Right ventricle myocardium inferior (tissue), 1 donor: ENCODE results near the gene SLC11A2. TPM values are rescaled to one million over a fixed set of nuclear protein-coding genes. Genes with fewer than 3 reads are reported as not detected.
"Not testable (repeated sequence)": the region's sequence is repeated elsewhere in the genome, so short reads cannot be mapped to it uniquely, and the experiment has no call there.

Source experiments
- ATAC-seq: fragments of 200-7000 bp; cut with Tn5 transposase; one replicate; pipeline ENCODE4 v1.9.1; 2020; ENCODE audit warnings: mild to moderate bottlenecking, moderate library complexity
- DNase-seq: peaks from one replicate; pipeline ENCODE4 v3.0.0; 2021; ENCODE audit errors: missing footprints
- intact Hi-C: fragments of 100-400 bp; cut with DNase I; formaldehyde crosslinking; loops from one replicate; pipeline ENCODE4 v1.11.0; 2022
- total RNA-seq: library from RNA; stranded (reverse); fragmentation: NEBNext Ultra II Directional; extraction: Animal tissue kit (Norgen Biotek cat#: 25700); gene quantifications from one replicate; pipeline ENCODE4 v1.2.1, GENCODE V29; 2021
- donor health status: DM: no; HTN: yes; CAD: no; lungs with severe emphysema.

SLC11A2 gene
- total RNA-seq, 1 donor from 2014 or later: 23.7 TPM

DNA sequence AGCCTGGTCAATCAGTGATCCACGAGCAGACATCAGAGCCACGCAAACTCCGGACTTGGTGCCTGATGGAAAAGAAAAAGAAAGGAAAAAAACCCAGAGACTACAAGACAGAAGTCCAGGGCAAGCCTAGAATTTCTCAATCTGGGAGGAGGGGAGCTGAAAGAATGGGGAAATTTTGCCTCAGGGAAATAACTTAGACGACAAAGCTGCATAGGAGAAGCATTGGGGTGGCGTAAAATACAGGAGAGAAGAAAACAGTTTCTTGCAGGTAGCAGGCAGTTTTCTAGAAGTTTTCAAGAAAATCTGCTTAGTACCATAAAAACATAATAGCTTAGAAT, 2.6 kb upstream of the SLC11A2 start:
- intact Hi-C loops: no loop called here

DNA sequence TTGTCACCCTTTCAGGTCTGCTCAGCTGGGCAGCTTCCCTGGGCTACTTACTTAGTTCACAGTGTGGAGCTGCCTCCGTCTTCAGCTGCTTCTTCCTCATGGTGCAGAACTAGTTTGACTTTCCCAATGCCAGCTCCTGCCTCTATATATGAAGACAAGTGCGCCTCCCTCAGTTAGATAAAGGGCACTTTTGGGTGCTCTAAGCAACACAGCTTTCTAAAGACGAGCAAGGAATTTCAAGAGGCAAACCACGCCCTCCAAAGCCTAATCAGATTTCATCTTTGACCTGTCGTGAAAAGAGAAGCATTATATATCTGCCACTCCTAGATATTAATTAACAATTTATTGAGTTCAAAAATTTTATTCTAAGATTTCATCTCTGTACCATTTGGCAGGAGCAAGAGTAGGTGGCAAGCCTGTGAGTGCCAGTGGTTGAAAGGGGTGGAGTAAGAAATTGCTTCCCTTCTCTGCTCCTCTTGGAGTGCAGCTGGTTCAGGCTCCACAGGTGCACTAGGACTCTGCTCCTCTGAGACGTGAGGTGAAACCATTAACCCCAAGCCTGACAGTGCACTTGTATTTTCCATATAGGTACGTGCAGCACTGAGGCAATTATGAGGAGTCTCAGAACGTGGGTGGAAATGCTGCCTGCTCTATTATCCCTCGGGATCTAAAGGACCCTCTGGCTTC, 2.1 kb upstream of the SLC11A2 start:
- intact Hi-C loops: no loop called here
- no peak for DNase-seq
- ATAC-seq: no peak

More for the DNA sequence above, 2.6 kb upstream of the SLC11A2 start:
- no peak for DNase-seq
- no peak for ATAC-seq

DNA sequence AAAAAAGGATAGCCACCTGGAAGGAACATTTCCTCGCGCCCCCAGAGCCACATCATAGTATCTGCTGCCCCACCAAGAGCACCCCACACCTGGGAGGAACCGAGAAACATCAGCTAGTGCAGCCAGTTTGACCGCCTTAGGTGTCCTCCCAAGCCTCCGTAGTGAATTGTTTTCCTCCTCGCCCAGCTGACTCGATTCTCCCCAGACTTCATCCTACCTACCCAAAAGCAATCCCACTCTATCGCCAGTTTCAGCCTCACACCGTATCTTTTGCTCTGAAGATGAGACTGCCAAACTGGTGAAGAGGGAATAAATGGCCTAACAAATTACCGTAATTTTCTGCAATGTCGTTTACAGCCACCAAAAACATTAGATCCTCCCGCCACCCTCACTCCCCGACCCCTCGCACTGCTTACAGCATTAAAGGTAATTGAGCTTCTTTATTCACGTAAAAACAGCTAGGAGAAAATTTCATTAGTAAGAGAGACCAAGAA, 1.2 kb upstream of the SLC11A2 start:
- ATAC-seq (no peak), DNase-seq (no peak)
- intact Hi-C loops: no loop called here

DNA sequence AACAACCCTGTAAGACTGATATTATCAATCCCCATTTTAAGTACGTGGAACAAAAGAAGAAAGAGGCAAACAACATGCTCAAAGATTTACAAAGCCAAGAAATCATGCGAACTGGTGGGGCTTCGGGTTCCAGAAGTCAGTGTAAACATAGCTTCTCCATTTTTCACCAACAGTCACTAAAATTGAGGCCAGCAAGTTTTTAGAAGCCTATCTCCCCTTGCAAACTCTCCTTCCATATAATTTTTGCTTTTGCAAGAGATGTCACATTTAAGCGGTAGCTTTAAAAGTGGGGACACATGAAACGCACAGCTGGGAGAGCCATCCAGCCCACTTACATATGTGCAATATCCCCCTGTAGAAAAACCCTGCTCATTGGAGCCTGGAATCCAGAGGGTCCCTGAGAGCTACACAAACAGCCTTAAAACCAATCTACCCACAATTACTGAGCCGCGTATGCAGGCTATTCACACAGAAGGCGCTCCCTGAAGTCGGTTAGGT, 797 bp downstream of the SLC11A2 start:
- ATAC-seq (no peak), DNase-seq (no peak)
- intact Hi-C loops: no loop called here

DNA sequence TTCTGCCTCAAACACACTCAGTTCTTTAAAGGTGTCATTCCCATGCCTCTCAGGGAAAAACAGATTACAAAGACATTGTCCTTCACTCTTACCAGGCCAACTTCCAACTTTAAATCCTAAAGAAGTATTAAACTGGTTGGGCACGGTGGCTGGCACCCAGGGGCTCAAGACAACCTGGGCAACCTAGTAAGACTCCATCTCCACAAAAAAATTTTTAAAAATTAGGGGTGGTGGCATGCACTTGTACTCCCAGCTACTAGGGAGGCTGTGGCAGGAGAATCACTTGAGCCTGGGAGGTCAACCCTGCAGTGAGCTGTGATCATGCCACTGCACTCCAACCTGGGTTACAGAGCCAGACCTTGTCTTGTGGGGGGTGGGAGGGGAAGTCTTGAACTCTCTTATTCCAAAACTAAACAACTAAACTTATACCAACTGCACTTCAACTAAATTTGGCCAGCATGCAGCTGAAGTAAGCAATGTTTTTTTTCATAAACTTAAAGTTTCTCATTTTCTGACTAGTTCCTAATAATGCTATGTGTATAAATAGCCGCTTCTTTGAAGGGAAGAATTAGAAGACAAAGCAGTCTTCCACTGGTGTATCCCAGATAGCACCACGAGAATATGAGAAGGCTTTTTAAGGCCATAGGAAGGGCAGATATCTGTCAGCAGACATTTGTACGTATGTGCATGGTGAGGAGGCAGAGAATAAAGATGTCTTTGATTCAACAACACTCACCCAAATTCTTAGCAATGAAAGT, 2.4 kb downstream of the SLC11A2 start:
- ATAC-seq: no peak
- intact Hi-C loops: no loop called here
- no peak for DNase-seq

DNA sequence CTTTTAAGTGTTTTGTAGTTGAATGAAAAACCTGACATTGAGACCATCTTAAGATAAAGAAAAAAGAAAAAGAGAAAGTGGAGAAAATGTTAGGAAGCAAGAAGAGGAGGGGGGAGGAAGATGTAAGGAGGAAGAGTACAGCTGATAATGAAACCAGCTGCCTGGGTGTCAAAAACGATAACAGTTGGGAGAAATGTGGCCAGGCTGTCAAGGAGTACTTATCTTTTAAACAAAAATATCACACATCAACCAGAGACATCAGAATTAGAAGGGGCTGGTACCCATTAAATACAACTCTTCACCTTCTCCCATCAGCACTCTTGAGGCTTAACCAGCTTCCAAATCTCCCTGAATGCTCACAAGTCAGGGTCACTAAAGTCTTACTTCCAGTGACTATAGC, 4.5 kb downstream of the SLC11A2 start:
- ATAC-seq (no peak), DNase-seq (no peak)
- intact Hi-C loops: no loop called here

DNA sequence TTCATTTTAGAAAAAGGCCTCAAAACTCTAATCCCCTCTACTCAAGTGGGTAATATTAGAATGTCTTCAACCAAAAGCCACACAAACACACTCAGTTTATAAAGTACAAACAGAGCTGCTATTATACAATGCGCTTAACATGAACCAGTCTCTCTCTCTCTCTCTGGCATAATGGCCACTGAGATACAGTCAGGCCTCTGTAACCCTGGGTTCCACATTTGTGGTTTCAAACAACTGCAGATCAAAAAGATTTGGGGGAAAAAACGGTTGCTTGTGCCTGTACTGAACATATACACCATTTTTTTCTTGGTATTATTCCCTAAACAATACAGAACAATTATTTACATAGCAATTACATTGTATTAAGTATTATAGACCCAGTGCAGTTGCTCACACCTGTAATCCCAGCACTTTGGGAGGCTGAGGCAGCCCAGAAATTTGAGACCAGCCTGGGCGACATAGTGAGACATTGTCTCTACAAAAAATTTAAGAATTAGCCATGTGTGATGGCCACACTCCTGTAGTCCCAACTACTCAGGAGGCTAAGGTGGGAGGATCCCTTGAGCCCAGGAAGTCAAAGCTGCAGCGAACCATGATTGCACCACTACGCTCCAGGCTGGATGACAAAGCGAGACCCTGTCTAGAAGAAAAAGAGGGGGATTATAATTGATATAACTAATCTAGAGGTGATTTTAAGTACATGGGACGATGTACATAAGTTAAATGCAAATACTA, 5.6 kb downstream of the SLC11A2 start:
- intact Hi-C loops: no loop called here
- no peak for DNase-seq
- ATAC-seq: no peak

DNA sequence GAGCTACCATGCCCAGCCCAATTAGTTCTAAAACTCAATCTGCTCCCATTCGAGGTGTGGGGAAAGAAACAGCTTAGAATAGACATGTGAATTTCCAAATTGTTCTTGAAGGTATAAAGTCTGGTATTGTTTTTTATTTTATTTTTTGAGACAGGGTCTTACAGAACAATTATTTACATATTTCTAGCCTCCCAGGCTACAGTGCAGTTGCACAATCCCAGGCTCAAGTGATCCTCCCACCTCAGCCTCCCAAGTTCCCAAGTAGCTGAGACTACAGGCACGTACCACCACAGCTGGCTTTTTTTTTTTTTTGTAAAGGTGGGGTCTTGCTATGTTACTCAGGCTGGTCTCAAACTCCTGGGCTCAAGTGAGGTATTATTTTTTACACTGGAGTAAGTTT, 6.3 kb downstream of the SLC11A2 start:
- intact Hi-C loops: no loop called here
- ATAC-seq (no peak), DNase-seq (no peak)

DNA sequence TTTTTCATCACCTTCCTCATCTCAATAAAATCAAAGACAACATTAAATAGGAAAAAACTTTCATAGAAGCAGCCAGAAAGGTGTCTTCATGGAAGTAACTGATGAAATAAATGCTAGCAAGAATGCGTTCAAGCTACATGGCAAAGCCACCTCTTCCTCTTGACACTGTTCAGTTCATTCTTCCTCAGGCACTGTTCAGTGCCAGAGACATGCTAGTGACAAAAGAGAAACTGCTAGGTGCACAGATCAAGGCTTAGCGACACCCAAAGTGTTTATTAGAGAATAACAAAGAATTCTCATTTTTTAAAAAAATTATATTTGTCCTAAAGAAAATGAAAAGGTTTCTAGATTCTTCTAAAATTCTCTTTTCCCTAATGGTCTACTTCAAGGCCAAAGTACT, 7.2 kb downstream of the SLC11A2 start:
- no peak for DNase-seq
- intact Hi-C loops: no loop called here
- no peak for ATAC-seq

DNA sequence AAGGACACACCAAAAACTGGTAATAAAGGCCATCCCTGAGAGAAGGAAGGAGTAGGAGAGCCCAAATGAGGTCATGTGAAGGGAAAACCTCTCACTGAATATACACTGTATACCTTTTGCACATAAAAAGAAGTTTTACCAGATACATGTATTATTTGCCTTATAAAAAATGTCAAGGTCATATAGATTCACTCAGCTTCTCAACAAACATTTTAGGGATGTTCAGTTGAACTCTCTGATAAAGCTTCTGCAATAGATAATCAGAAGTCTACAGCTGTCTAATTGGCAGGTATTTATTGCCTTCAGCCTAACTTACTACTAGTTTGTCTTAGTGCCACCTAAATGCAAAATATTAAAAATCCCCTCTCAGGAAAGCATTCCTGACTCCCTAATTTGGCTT, 8.7 kb downstream of the SLC11A2 start:
- ATAC-seq (no peak), DNase-seq (no peak)
- intact Hi-C loops: no loop called here

DNA sequence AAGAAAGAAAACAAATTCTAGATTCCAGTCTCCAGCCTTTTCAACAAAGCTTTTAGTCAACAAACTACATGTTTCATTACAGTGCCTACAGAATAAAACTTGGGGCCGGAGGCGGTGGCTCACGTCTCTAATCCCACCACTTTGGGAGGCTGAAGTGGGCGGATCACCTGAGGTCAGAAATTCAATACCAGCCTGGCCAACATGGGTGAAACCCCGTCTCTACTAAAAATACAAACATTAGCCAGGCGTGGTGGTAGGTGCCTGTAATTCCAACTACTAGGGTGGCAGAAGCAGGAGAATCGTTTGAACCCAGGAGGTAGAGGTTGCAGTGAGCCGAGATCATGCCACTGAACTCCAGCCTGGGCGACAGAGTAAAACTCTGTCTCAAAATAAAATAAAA, 11.7 kb downstream of the SLC11A2 start:
- ATAC-seq, DNase-seq, intact Hi-C loops: not testable (repeated sequence)

DNA sequence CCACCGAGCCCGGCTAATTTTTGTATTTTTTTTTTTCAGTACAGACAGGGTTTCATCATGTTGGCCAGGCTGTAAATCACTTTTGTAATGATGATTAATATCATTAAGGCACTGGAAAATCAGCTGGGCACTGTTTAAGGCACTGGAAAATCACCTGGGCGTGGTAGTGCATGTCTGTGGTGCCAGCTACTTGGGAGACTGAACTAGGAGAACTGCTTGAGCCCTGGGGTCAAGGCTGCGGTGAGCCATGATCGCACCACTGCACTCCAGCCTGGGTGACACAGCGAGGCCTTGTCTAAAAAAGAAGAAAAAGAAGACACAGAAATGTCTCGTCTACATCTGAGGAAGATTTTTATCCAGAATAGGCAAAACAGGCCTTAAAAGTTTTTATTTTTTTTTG, 12.7 kb downstream of the SLC11A2 start:
- ATAC-seq: no peak
- intact Hi-C loops: no loop called here
- no peak for DNase-seq

DNA sequence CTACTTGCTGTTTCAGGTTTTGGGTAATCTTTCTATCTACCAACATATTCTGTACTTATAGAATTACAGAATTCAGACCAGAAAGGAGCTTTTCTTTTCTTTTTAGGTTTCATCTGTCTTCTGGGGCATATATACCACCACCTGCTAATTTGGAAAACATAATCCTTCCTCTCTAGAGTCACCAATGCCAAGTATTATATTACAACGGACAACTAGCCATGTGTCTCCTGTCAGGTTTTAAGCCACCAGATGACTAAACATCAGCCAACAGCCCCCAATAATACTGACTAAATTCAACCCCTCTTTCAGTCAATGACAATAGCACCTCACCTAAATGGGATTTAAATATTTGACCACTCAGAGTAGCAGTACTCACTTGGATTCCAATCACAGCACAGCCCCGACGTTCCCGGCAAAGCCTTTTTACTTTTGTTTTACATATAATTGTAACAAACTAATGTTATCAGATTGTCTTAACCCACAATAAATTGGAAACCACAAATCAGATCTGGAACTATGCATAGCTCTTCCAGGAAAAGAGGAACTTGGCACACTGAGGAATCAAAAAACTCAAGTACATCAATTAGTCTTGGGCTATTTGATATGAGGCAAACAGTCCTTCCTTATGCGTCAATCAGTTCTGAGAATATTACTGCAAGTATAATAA, 13.5 kb downstream of the SLC11A2 start:
- no peak for ATAC-seq
- intact Hi-C loops: no loop called here
- DNase-seq: no peak

DNA sequence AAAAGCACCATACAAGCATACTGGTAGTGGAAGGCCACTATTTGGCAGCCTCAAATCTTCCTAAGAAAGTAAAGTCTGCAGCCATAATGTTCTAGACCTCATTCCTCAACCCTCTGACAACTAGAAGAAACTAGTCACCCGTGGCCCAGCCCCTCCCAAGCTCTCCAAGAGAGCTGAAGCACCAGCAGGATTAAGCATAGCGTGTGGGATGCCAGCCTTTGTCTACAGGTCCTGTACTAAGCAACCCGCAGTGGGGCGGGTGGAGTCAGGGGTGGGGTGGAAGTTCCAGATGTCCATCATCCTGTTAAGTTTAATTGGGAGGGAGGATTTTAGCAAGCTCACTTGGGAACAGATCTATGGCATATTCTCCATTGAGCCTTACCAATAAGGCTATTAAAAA, 14.2 kb downstream of the SLC11A2 start:
- DNase-seq: no peak
- intact Hi-C loops: no loop called here
- ATAC-seq: no peak

DNA sequence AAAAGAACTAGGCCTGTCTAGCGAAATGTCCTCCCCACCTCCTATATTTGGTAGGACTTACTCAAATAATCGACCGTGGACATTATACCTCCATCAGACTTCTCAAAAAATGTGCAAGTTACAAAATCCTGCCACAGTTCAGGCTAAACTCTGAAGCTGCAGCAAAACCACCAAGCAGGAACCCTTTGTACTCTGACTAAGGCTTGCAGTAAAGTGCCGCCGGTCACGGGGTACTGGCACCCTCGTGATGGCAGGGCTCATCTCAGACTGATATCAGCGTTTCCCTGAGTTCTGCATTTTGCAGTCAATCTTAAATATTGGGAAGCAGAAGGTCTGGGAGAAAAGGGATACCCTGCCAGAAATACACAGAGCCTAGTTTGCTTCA, 17.1 kb downstream of the SLC11A2 start:
- intact Hi-C loops: no loop called here
- ATAC-seq (peak; percentile 83), DNase-seq (peak; percentile 87)

DNA sequence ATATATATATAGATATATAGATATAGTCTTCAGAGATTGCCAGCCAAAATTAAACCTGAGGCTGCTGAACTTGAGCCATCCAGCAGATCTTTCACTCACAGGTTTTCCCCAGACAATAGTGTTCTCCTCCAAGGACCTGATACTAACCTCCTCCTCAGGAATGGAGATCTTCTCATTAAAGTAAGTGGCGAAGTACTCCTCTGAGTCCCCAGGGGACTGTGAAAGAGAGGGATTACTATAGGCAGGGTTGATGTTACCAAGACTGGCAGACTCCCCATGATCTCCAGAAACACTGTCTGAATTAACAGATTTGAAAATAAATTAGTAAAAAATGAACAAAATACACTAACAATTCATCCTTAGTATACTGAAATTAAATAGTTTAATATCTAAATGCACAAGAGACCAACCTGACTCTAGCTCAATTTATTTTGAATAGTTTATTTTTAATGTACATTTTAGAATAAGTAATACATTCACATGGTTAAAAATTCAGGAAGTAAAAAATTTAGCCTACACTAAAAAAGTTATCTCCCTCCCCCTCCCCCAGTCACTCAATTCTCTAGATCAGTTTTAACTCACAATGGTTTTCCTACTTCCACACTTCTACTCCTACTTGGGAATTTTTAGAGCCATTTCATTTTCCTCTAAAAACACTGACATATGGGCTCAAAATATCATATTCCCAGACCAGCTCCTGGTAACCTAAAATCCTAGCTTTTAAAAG, 17.7 kb downstream of the SLC11A2 start:
- no peak for ATAC-seq
- intact Hi-C loops: no loop called here
- no peak for DNase-seq

DNA sequence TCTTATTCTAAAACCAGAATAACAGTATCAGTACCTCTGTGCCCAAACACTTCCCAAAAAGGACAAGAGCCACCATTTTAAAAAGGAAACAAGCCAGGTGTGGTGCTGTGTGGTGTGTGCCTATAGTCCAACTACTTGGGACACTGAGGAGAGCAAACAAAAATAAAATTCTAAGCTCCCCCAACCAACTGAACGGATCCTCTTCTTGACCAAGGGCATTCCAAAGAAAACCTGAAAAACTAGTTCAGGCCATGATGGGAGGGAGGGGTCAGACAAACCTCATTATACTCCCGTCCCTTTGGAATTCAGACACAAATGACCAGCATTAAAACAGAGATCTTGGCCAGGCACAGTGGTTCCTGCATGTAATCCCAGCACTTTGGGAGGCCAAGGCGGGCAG, 20.5 kb downstream of the SLC11A2 start:
- no peak for DNase-seq
- ATAC-seq: no peak

DNA sequence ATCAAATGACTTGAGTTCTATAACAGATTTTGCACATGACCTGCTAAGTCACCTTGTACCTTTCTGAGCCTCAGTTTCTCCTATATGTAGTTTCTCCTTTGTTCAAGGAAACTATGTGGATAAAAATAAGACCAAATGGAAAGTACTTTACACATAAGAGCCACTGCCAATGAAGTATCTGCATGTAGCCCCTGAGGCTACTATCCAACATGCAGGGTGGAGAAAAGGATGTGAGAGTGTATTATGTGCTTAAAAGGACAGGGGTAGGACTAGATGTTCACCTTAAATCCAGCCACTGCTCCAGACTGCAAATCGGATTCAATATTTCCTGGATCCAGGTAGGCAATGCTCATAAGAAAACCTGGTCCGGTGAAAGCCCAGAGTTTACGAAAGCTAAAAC, 21.2 kb downstream of the SLC11A2 start:
- ATAC-seq: no peak
- intact Hi-C loops: no loop called here

More for the DNA sequence above, 20.5 kb downstream of the SLC11A2 start:
- intact Hi-C loops: no loop called here

DNA sequence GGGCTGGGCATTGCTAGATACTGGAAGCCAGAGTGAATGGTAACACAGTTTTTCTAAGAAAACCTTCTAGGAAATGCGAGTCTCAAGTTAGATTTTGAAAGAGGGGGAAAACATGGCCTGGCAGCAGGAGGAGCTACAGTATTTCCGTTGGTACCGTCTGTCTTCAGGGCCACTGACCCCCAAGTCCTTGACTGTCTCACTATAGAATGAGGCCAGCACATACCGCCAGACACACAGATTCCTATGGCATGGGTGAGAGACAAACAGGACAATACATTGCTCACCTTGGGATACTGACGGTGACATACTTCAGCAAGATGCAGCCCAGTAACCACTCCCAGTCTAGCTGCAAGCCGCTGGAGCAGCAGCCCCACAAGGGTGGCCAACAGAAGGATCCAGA, 21.7 kb downstream of the SLC11A2 start:
- ATAC-seq: no peak
- DNase-seq: no peak
- intact Hi-C loops: no loop called here

More for the DNA sequence above, 21.2 kb downstream of the SLC11A2 start:
- DNase-seq: no peak
